ENCODE measurements around the gene PABPN1.
"Not testable (repeated sequence)": the region's sequence is repeated elsewhere in the genome, so short reads cannot be mapped to it uniquely, and the experiment has no call there.

The PABPN1 gene

GRCh38 chr14:23301288-23301968, 19.8 kb upstream of the PABPN1 start:
- peak; percentile 96 to 97 for DNase-seq (ENCODE audit: low read depth in 1 of 2, low spot score in 1 of 2)

- no peak for DNase-seq (ENCODE audit: low read depth in 1 of 2, low spot score in 1 of 2)
Measured at GRCh38 chr14:23301969-23302289, 19.3 kb upstream of the PABPN1 start.

- DNase-seq (ENCODE audit: low read depth in 1 of 2, low spot score in 1 of 2), result peak; percentile 77 to 79
Measured at GRCh38 chr14:23302290-23303225, 18.7 kb upstream of the PABPN1 start, which contains the start of gene PPP1R3E. TSS of gene PPP1R3E (minus strand) at chr14:23302859. CDS start at chr14:23302576, 283 bp downstream.

- no peak for DNase-seq (ENCODE audit: low read depth in 1 of 2, low spot score in 1 of 2)
Measured at GRCh38 chr14:23306412-23307145, 14.7 kb upstream of the PABPN1 start, which contains the start of gene BCL2L2. TSS of gene BCL2L2 (plus strand) at chr14:23306833. CDS start at chr14:23307768, 935 bp downstream.

- DNase-seq (ENCODE audit: low read depth in 1 of 2, low spot score in 1 of 2), result no peak
Measured at GRCh38 chr14:23307146-23307530, 14.1 kb upstream of the PABPN1 start.

GRCh38 chr14:23307687-23308644, 13.3 kb upstream of the PABPN1 start:
- DNase-seq (ENCODE audit: low read depth in 1 of 2, low spot score in 1 of 2), result no peak

- DNase-seq (ENCODE audit: low read depth in 1 of 2, low spot score in 1 of 2), result no peak
Measured at GRCh38 chr14:23308721-23309445, 12.4 kb upstream of the PABPN1 start.

GRCh38 chr14:23310546-23310945, 10.7 kb upstream of the PABPN1 start:
- DNase-seq (ENCODE audit: low read depth in 1 of 2, low spot score in 1 of 2), result no peak

- no peak for DNase-seq (ENCODE audit: low read depth in 1 of 2, low spot score in 1 of 2)
Measured at GRCh38 chr14:23316300-23316699, 5.0 kb upstream of the PABPN1 start.

GRCh38 chr14:23319746-23320583, 1.3 kb upstream of the PABPN1 start:
- DNase-seq (ENCODE audit: low read depth in 1 of 2, low spot score in 1 of 2), result no peak

GRCh38 chr14:23321572-23322547, 603 bp downstream of the PABPN1 start:
- DNase-seq (ENCODE audit: low read depth in 1 of 2, low spot score in 1 of 2), result peak in 1 of 2 donors; percentile 35

GRCh38 chr14:23322568-23323517, 1.6 kb downstream of the PABPN1 start:
- no peak for DNase-seq (ENCODE audit: low read depth in 1 of 2, low spot score in 1 of 2)

GRCh38 chr14:23323838-23324454, 2.7 kb downstream of the PABPN1 start:
- no peak for DNase-seq (ENCODE audit: low read depth in 1 of 2, low spot score in 1 of 2)

GRCh38 chr14:23324455-23324846, 3.2 kb downstream of the PABPN1 start:
- no peak for DNase-seq (ENCODE audit: low read depth in 1 of 2, low spot score in 1 of 2)

- no peak for DNase-seq (ENCODE audit: low read depth in 1 of 2, low spot score in 1 of 2)
Measured at GRCh38 chr14:23324993-23325392, 3.7 kb downstream of the PABPN1 start.

GRCh38 chr14:23325746-23326145, 4.5 kb downstream of the PABPN1 start:
- not testable (repeated sequence) for DNase-seq (ENCODE audit: low read depth in 1 of 2, low spot score in 1 of 2)

Data from stimulated activated CD4-positive, alpha-beta T cell treated with anti-CD3 and anti-CD28 coated beads, Interleukin-15, amount 100 ng/mL, for 1 hour (primary cell).